ENCODE results near the gene UBE2O.

Gene UBE2O

GRCh38 chr17:76498876-76499251, 45.9 kb upstream of the UBE2O start:
- TF ChIP-seq CTCF (conservative IDR thresholded peaks at IDR 0.05), result no peak
- TF ChIP-seq ZFX (IDR thresholded peaks at IDR 0.05), result no peak
- no peak overlapping the region for H3K27ac ChIP-seq

DNA sequence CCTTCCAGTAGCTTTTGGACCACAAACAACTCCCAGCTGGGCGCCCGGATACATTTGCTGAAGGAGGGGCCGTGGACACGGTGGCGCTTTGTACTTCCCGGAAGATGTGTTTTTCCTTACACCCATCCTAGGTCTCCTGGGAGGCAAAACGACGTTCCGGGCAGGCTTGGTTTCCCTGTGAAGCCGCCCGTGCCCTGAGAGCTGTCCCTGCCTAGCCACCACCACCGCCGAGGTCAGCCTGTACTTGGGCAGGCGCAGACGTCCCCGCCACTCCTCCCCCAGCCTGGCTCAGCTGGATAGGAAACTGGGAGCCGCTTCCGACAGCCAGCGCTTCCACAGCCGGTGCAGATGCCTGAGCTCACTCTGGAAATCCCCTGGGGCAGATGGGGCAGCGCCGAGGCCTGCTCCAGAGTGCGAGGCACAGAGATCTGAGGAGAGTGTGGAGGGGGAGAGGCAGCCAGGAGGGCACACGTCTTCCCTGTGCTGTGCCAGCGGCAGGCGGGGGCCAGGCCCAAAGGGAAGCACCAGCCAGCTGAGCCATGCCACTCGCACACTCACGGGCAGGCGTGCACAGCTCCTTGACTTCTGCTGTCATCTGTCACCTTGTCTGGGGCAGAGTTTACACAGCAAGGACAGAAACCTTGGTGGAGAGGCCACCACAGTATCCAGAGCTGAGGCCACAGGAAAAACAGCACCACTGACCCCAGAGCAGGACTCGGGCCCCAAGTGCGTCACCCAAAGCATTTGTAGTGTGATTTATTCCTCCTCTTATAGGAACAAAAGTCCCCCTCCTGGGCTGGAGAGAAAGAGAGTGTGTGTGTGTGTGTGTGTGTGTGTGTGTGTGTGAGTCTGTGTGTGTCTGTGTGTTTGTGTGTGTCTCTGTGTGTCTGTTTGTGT, 45.3 kb upstream of the UBE2O start:
- TF ChIP-seq CTCF (conservative IDR thresholded peaks at IDR 0.05) (no peak), ZFX (IDR thresholded peaks at IDR 0.05) (no peak)
- no peak overlapping the region for H3K27ac ChIP-seq

DNA sequence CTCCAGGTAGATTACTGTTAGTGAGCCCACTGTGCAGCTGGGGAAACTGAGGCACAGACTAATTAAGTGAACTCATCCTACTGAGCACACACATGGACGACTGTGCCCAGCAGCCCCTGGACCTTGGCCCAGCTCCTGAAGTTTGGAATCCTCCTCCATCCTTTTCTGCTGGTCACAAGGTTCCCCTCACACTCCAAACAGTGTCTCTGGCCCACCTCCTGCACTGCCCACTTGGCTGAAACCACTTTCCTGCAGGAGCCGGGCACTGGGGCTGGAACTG, 44.7 kb upstream of the UBE2O start:
- no peak overlapping the region for H3K27ac ChIP-seq

GRCh38 chr17:76496464-76496863, 43.5 kb upstream of the UBE2O start:
- no peak for TF ChIP-seq ZFX (IDR thresholded peaks at IDR 0.05)
- no peak for TF ChIP-seq CTCF (conservative IDR thresholded peaks at IDR 0.05)
- H3K27ac ChIP-seq, result peak overlapping the region; percentile 33

More for the DNA sequence above, 44.7 kb upstream of the UBE2O start:
- TF ChIP-seq CTCF (conservative IDR thresholded peaks at IDR 0.05) (no peak), ZFX (IDR thresholded peaks at IDR 0.05) (no peak)

- no peak for TF ChIP-seq CTCF (conservative IDR thresholded peaks at IDR 0.05)
- peak; percentile 26; the same call in 1 of the 2 replicates for TF ChIP-seq ZFX (IDR thresholded peaks at IDR 0.05)
- peak overlapping the region; percentile 33 for H3K27ac ChIP-seq
Measured at GRCh38 chr17:76495663-76496400, 42.9 kb upstream of the UBE2O start.

DNA sequence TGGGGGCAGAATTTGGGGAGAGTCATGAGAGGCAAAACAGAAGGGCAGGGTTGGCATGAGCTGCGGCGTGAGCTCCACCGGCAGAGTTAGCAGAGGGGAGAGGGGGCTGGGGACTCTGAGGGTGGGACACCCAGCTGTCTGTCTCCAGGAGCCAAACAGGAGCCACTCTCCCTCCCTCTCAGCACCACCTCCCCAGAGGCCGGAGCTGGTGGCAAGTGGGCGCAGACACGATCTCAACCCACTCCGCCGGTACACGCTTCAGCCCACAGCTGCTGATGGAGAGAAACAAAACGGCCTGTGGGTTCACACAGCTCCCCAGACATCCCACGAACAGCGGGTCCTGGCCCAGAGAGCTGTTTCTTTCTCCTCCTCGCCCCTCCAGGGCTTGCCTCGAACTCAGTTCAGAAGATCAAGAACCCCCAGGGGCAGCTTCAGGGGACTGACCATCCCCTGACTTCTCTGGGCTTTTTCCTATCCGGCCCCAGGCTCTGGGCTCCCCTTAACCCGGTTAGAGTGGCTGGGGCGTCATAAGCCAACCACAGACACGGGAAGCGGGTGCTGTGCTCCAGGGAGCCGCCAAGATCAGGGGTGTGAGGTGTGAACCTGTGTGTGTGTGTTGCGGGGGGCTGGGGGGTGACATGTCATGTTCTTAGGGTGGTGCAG, 40.7 kb upstream of the UBE2O start:
- no peak overlapping the region for H3K27ac ChIP-seq
- no peak for TF ChIP-seq ZFX (IDR thresholded peaks at IDR 0.05)
- no peak for TF ChIP-seq CTCF (conservative IDR thresholded peaks at IDR 0.05)

Measured in C4-2B (cell line).